ENCODE results near the gene ZNF532.

The ZNF532 gene

DNA sequence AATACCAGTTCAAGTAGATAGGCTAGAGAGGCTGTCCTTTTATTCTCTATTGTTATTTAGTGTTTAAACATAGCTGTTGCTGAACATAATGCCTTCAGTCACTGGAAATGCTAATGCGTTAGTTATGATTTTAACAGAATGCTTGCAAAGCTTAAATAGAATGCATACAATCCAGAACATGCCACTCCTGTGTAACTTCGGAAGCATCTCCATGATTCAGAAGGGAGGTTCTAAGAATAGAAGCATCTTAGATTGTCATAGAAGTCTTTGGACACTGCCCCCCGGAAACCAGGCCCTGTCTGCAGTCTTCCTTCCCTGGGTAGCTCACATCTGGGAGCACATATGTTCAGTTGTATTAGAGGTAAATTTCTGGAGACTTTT is 73.2 kb downstream of the ZNF532 start:
- no peak for DNase-seq
- no peak for TF ChIP-seq POLR2A (IDR thresholded peaks at IDR 0.05; ENCODE audit: low read length)
- no peak for TF ChIP-seq GATA1 (IDR thresholded peaks at IDR 0.05; ENCODE audit: low read depth, low read length)

- no peak for DNase-seq
- no peak for TF ChIP-seq POLR2A (IDR thresholded peaks at IDR 0.05; ENCODE audit: low read length)
- no peak for TF ChIP-seq GATA1 (IDR thresholded peaks at IDR 0.05; ENCODE audit: low read depth, low read length)
These were observed 76.9 kb downstream of the ZNF532 start for GRCh38 chr18:58941426-58942099.

DNA sequence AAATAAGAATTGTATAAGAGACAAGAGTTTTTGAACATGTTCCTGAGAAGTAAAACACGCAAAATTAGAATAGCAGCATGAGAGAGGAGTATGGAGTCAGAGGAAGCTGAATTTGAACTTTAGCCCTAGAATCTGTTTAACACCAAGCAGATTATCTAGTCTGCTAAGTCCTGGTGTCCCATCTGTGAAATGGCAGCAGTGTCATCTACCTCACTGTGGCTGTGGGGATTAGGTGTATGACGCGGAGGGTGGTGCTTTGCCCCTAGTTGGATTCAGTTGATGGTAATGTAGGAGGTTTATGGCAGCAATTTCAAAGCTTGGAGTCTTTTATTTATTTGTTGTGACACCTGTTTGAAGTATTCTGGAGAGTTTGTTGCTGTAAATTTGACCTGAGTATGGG is 79.2 kb downstream of the ZNF532 start:
- DNase-seq: no peak
- TF ChIP-seq GATA1 (IDR thresholded peaks at IDR 0.05; ENCODE audit: low read depth, low read length) (no peak), POLR2A (IDR thresholded peaks at IDR 0.05; ENCODE audit: low read length) (no peak)

DNA sequence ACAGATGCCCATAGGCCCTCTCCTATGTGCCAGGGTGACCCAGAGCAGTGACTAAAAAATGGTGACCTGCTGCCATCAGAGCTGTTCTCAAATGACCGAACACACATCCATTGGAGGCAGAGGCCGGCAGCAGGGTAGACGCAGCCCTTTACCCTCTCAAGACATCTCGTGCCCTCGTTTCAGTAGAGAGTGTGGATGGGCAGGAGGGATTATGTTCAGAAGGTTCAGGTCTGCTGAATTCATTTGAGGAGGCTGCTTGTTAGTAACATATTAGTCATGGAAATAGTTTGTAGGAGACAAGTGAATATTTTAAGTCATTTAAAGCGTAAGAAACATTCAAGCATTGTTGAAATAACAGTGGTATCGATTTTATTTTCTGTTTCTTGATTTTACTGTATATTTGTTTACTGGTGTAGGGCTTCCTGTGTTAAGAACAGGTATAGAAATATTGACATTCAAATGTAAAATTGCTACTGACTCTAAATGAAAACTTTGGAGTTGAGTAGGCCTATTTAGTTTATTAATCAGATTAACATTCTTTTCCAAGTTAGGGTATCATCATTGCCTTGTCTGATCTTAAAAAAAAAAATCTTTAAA is 82.6 kb downstream of the ZNF532 start:
- DNase-seq: no peak

GRCh38 chr18:58949031-58949430 is 84.4 kb downstream of the ZNF532 start:
- no peak for DNase-seq
- TF ChIP-seq GATA1 (IDR thresholded peaks at IDR 0.05; ENCODE audit: low read depth, low read length) (no peak), POLR2A (IDR thresholded peaks at IDR 0.05; ENCODE audit: low read length) (no peak)

More for the DNA sequence above, 82.6 kb downstream of the ZNF532 start:
- no peak for TF ChIP-seq GATA1 (IDR thresholded peaks at IDR 0.05; ENCODE audit: low read depth, low read length)
- no peak for TF ChIP-seq POLR2A (IDR thresholded peaks at IDR 0.05; ENCODE audit: low read length)

GRCh38 chr18:58951986-58952702 is 87.5 kb downstream of the ZNF532 start:
- TF ChIP-seq GATA1 (IDR thresholded peaks at IDR 0.05; ENCODE audit: low read depth, low read length) (no peak), POLR2A (IDR thresholded peaks at IDR 0.05; ENCODE audit: low read length) (no peak)
- no peak for DNase-seq

- TF ChIP-seq POLR2A (IDR thresholded peaks at IDR 0.05; ENCODE audit: low read length) (no peak), GATA1 (IDR thresholded peaks at IDR 0.05; ENCODE audit: low read depth, low read length) (no peak)
- no peak for DNase-seq
These were observed 88.2 kb downstream of the ZNF532 start for GRCh38 chr18:58952858-58953257.

DNA sequence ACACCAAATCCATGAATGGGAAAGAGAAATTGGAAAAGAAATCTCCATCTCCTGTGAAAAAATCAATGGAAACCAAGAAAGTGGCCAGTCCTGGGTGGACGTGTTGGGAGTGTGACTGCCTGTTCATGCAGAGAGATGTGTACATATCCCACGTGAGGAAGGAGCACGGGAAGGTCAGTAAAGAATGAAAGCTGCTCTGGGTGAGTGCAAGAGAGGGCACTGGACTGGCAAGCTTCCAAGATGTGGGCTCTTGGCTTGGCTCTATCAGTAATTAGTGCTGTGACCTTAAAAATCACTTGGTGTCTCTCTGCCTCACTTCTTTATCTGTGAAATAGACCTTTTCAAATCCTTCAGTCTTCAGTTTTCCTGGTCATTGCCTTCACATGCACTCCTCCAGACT is 89.0 kb downstream of the ZNF532 start:
- DNase-seq: no peak
- TF ChIP-seq POLR2A (IDR thresholded peaks at IDR 0.05; ENCODE audit: low read length): no peak
- no peak for TF ChIP-seq GATA1 (IDR thresholded peaks at IDR 0.05; ENCODE audit: low read depth, low read length)

GRCh38 chr18:58955001-58955400 is 90.3 kb downstream of the ZNF532 start:
- no peak for DNase-seq

DNA sequence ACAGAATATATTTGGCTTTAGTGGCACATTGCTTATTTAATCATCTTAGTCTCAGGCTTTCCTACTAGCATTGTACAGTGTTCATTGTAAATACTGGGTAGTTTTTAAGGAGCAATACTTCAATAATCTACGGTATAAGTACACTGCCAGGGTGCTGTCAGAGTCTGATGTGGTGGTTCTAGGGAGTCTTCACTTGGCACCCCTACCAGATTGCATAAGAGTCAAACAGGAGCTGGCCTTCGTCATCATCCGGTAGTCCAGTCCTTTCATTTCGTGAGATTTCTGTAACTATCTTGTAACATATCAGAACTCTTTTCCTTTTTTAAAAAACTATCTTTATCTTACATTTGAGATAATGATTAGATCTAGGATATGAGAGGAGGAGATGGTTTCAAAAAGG is 91.1 kb downstream of the ZNF532 start:
- no peak for DNase-seq
- no peak for TF ChIP-seq POLR2A (IDR thresholded peaks at IDR 0.05; ENCODE audit: low read length)
- TF ChIP-seq GATA1 (IDR thresholded peaks at IDR 0.05; ENCODE audit: low read depth, low read length): no peak

More at GRCh38 chr18:58955001-58955400, 90.3 kb downstream of the ZNF532 start:
- TF ChIP-seq GATA1 (IDR thresholded peaks at IDR 0.05; ENCODE audit: low read depth, low read length) (no peak), POLR2A (IDR thresholded peaks at IDR 0.05; ENCODE audit: low read length) (no peak)

DNA sequence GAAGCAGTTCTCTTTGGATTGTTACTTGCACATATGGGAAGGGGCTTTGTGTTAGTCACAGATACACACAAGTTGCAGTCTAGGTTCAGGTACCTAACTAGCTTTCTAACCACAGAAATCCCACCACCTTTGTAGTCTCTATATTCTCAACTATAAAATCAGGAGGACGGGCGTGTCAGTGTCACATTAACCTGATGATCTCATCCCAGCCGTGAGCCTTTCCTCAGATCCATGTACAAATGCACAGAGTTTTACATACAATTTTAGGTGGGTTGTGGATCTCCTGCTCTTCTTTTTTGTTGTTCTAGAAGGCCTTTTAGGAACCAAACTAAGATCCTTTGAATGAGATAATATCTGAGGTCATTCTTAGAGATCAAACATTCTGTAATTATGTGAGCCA is 94.0 kb downstream of the ZNF532 start:
- DNase-seq: no peak
- TF ChIP-seq POLR2A (IDR thresholded peaks at IDR 0.05; ENCODE audit: low read length): no peak
- no peak for TF ChIP-seq GATA1 (IDR thresholded peaks at IDR 0.05; ENCODE audit: low read depth, low read length)

DNA sequence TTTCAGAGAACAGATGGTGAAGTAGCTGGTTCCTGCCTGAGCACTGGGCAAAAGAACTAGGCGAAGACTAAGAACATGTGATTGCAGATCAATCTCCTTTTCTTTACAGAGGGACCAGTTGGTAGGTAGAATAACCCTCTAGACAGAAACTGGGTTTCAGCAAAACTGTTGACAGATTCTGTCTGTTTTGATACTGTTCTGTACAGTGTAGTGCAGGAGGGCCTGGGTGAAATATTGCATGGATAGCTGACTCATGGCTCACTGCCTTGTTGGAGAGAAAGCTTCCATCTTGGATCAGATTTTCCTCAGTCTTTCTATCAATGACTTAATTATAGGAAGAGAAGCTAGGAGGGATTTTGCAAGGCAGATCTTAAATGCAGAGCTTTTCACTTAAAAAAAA is 95.8 kb downstream of the ZNF532 start:
- no peak for DNase-seq
- TF ChIP-seq GATA1 (IDR thresholded peaks at IDR 0.05; ENCODE audit: low read depth, low read length) (no peak), POLR2A (IDR thresholded peaks at IDR 0.05; ENCODE audit: low read length) (no peak)

DNA sequence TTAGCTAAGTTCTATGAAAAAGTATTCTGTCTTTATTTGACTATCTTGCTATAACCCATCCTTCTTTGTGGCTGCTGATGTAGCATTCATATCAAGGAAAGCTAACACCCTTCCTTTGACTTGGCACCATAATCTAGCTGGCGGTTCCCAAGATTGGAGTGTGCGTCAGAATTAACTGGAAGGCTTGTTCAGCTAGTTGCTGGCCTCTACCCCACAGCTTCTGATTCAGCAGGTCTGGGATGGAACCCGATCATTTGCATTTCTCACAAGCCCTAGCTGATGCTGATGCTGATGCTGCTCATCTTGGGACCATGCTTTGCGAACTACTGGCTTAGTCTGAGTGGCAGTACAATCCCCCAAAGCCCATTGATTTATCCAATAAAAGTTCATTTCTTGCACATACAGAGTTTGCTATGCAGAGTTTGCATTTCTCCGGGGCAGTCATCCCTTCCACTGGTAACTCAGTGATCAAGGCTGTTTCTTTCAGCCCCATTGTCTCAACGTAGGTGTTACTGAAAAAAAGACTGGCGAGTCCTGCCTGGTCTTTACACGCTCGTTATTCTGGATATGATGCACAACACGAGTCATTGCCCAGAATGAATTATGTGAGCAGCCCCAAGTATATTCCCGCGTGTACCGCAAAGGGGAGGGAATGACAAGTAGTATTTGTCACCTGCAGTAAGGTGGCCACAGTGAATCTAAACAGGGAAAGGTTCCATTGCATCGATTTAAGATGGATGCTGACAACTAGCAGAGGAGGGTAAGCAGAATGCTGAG is 96.5 kb downstream of the ZNF532 start:
- no peak for DNase-seq
- TF ChIP-seq GATA1 (IDR thresholded peaks at IDR 0.05; ENCODE audit: low read depth, low read length): no peak
- TF ChIP-seq POLR2A (IDR thresholded peaks at IDR 0.05; ENCODE audit: low read length): no peak

- TF ChIP-seq POLR2A (IDR thresholded peaks at IDR 0.05; ENCODE audit: low read length) (no peak), GATA1 (IDR thresholded peaks at IDR 0.05; ENCODE audit: low read depth, low read length) (no peak)
- no peak for DNase-seq
These were observed 97.7 kb downstream of the ZNF532 start for GRCh38 chr18:58962336-58962735.

Measured in erythroblast (primary cell).